Right ventricle myocardium inferior (tissue), 1 donor: ENCODE data around the gene CST3. TPM values are rescaled to one million over a fixed set of nuclear protein-coding genes. Genes with fewer than 3 reads are reported as not detected.

Experiments used
- ATAC-seq: fragments of 200-7000 bp; cut with Tn5 transposase; one replicate; pipeline ENCODE4 v1.9.1; 2020; ENCODE audit warnings: mild to moderate bottlenecking, moderate library complexity
- DNase-seq: peaks from one replicate; pipeline ENCODE4 v3.0.0; 2021; ENCODE audit errors: missing footprints
- intact Hi-C: fragments of 100-400 bp; cut with DNase I; formaldehyde crosslinking; loops from one replicate; pipeline ENCODE4 v1.11.0; 2022
- total RNA-seq: library from RNA; stranded (reverse); fragmentation: NEBNext Ultra II Directional; extraction: Animal tissue kit (Norgen Biotek cat#: 25700); gene quantifications from one replicate; pipeline ENCODE4 v1.2.1, GENCODE V29; 2021
- donor health status: DM: no; HTN: yes; CAD: no; lungs with severe emphysema.

CST3 gene
- total RNA-seq, 1 donor from 2014 or later: 1,033 TPM

DNA sequence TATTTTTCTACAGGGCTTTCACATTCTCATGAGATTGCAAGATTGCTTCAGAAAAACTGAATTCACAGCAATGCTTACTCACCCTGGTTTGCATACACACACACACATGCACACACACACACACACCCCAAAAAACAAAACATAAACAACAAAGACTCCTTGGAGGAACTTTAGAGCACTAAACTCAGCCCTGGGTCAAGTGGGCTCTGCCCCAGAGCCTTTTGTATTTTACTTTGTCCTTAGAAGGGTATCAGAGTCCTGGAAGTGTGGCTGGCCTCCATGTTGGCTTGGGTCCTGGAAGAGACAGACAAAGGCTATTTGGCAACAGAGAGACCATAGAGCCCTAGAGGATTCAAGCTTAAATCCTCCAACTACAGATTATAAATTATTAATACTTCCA, 24.1 kb downstream of the CST3 start:
- intact Hi-C loops: no loop called here
- DNase-seq (peak; percentile 58), ATAC-seq (peak; percentile 80)

DNA sequence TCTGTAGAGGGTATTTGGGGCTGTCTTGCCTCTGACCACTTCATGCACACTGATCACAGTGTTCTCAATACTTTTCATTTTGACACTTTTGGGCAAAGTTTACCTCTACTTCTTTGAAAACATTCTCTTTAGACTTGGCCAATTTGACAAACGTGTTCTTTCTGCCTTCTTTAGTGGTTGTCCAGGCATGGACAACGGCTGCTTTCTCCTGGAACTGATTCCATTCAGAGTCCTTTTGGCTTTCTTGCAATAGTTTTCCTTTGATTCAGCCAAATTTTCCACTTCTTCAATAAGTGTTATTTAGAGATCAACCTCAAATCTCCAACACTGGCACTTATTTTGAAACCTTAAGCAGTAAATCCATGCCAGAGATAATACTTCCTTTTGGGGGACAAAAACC, 25.4 kb downstream of the CST3 start:
- intact Hi-C loops: no loop called here

DNA sequence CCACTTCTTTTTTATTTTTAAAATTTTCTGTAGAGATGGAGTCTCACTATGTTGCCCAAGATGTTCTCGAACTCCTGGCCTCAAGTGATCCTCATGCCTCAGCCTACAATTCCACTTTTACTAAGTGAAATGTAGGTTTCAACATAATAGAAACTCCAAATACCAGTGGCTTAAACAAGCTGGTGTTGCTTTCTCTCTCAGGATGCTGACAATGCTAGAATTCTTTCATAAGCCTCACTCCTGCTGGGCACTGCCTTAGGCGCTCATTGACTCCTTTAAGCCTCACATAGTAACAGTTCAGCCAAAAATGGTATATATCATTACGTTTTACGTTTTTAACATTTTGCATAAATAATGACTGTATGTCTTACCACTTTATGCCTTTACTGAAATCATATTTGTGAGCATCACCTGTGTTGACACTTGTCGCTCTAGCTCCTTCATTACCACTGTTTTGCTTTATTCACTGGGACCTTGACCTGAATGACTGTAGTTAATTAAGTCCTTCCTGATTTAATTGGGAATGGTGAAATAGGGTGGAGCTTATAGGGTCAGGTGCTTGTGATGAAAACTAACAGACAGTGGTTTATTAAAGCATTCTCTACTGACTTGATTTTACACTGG, 28.2 kb downstream of the CST3 start:
- ATAC-seq: no peak
- DNase-seq: no peak
- intact Hi-C loops: no loop called here

More for the DNA sequence above, 25.4 kb downstream of the CST3 start:
- ATAC-seq (no peak), DNase-seq (no peak)

DNA sequence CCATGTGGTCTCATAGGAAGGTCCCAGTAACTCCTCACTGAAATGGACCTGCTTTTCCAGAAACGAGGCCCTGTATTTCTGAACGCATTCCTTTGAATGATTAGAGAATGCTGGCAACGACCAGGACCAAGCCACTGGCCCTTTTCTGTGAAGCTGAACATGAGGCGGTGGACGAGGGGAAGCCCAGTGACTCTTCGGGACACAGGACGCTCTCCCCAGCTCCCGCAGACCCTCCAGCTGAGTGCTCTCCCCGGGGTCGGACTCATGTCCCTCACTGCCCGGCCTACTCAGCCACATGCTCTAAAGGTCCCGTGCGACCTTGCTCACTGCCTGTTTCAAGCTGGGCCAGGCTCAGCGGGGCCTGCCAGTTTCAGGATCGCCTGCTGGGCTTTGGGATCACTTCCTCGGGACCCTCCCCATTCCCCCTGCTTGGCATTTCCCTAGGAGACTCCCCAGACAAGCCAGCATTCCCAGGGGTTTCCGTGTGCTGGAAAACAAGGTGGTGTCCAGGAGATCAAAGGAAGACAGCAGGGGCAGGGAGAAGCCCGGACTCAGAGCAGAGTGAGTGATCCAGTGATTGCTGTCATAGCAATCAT, 29.4 kb downstream of the CST3 start:
- ATAC-seq: no peak
- no peak for DNase-seq

DNA sequence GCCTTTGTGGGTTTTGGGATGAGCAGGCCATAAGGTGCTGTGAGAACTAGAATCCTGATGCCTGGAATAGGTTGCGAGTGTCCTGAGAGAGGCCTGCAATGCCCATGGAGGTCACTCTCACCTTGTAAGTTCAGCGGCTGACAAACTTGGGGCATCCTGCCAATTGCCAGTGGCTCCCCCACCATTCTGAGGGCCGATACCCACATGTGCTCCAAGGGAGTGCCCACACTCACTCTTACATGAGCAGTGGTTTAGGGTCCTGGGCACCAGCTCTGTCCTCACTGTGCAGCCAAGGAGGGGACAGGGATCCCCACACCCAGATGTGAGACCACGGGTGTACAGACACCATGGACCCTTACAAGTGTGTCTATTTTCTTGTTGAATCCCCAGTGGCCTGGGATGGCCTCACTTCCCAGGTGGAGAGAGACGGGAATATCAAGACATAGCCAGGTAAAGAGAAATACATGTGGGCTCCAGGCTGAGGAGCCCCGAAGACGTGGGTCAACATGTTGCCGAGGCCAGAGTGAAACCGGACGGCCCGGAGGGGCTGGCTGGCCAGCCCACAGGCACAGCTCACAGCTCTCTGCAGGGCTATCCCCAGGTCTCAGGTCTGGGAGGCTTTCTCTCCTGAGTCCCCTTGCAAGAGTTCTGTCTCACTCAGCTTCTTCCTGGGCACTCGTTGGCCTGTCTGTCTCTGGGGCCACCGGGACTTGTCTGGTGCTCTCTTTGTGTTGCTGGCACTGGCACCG, 30.1 kb downstream of the CST3 start:
- intact Hi-C loops: loop anchor here (2.0 kb wide), 1 partner anchor 165 kb away; no protein-coding TSS in a partner anchor
- DNase-seq (no peak), ATAC-seq (no peak)

More for the DNA sequence above, 29.4 kb downstream of the CST3 start:
- intact Hi-C loops: no loop called here

DNA sequence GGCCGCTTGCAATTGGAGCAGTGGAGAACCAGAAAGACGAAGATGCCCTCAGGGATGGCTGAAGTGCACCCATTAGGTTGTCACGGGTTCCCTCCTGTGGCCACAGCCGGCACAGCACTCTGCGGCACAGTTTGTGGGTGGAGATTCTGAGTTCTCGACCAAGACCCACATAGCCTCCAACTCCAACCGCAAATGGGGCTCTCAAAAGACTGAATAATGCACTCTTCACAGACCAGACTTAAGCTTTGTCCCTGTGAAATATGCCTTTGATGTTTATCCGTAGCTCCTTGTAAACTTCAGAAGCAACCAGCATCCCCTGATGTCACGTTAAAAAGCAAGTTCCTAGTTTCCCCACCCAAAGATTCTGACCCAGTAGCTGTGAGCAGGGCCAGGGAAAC, 31.1 kb downstream of the CST3 start:
- peak; percentile 83 for DNase-seq
- intact Hi-C loops: loop anchor here (2.0 kb wide), 1 partner anchor 164 kb away; no protein-coding TSS in a partner anchor
- ATAC-seq: peak; percentile 85

DNA sequence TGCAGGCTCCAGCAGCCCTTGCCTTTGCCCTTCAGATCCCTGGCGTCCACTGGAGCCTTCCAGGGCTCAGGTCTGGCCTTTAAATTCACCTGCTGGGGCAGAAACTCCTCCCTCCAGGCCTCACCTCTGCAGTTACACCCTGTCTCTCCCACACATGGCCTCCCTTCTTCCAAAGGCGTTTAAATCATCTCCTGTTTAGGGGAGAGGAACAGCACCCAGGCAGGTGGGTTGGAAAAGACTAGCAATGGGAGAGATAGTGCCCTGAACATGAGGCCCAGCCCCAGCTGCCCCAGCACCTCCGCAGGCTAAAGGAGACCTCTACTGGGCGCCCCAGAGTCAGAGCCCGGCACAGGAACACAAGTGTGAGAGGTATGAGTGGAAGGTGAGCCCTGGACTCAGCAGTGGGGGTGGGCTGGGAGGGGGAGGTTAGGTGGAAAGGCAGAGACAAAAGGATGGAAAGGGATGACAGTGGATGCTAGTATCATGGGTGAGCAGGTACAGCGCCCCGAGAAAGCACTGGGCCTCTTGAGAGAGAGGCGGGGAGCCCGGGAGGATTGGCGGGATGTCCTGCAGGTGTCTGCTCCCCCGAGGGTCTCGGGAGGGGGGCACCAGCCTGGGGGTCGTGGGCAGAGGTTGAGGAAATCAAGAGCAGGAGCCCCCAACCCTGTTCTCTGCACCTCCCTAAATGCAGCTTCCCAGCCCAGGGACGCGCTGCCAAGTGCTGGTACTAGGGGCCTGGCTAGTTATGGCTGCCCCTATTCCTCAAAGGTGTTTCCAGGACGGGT, 31.7 kb downstream of the CST3 start, which contains the start of gene CST9:
Gene CST9, minus strand, starts transcription at position 51 of the 785 bp plus-strand sequence. CDS start 53 bp downstream, outside the sequence.
- DNase-seq: no peak
- intact Hi-C loops: loop anchor here (2.0 kb wide), 1 partner anchor 163 kb away; no protein-coding TSS in a partner anchor
- ATAC-seq: no peak

DNA sequence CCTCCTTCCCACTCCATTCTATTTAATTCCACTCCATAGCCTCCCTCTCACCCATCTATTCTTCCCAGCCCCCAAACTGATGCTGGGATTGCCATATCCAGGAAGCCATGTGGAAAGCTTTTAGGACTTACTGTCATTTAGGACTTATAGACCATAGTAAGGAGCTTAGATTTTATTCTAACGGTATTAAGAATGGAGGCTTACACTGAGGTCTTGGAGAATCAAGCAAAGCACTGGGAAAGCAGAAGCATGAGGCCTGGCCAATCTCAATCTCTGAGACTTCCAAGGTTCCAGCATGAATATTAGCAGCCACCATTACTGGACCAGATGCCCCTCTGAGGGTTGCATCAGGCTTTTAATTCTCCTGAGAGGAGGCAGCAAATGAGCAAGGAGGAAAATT, 33.4 kb downstream of the CST3 start:
- intact Hi-C loops: no loop called here
- ATAC-seq: no peak
- no peak for DNase-seq

DNA sequence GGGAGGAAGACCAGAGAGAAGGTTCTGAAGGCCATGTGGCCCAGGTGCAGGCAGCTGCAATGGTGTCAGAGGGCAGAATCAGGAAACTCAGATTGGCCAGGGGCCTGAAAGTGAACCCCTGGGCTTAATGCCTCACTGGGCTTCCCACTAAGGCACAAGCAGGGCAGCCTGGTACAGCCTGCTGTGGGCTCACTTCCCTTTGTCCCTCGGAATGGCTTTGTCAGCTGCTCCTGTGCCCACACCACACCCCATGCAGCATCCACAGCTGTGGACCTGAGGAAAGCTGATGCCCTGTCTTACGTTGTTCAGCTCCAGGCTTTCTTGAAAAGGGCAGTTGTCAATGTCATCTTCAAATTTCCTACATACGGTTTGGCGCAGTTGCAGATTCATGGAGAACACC, 34.4 kb downstream of the CST3 start:
- intact Hi-C loops: no loop called here
- ATAC-seq (peak; percentile 44), DNase-seq (no peak)

DNA sequence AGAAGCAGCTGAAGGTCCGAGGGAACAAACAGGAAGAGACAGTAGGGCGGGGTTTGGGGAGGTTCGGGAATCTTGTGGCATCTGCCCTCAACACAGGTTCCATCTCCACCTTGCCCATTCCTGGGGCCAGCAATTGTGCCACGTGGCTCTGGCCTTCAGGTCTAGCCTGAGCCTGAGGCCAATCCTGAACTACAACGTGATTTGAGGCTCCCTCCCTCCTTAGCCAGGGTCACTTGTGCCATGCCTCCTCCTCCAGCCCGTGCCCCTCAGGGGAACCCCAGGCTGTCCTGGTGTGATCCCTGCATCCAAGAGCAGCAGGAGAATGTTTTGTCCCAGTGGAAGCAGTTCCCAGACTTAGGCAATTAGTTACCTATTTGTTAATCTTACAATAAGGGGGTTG, 35.1 kb downstream of the CST3 start:
- ATAC-seq: no peak
- DNase-seq: no peak
- intact Hi-C loops: no loop called here

DNA sequence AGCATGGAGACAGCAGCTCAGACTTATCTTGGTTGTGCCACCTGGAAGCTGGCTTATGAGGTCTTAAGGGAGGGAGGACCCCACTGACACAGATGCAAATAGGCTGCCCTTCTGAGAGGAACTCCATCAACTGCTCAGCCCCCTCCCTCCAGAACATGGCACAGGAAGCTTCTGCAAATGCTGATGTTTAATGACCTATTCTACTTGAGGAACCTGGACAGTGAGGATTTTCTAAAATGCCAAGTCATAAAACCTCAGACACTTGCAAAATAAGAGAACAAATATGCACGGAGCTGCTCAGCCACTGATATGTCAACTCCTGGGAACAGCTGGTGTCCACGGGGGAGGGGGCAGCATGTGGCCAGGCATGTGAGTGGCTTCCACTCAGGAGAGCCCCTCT, 35.5 kb downstream of the CST3 start:
- ATAC-seq (no peak), DNase-seq (no peak)
- intact Hi-C loops: no loop called here

DNA sequence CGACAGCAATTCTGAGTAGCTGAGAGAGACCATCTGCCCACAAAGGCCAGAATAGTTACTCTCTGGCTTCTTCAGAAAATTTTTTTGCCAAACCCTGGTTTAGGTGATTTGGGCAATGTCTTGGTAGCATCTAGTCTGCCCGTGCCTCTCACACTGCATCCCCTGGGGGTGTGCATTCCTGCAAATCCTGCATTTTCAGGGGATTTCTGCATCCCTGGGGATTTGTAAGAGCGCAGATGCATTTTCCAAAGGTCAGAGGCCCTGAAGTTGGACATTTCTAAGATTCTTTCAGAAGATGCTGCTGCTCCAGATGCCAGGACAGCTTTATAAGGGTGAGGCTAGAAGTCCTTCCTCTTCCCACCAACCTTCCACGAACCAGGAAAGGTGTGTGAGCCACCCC, 36.0 kb downstream of the CST3 start:
- DNase-seq (no peak), ATAC-seq (no peak)
- intact Hi-C loops: no loop called here

DNA sequence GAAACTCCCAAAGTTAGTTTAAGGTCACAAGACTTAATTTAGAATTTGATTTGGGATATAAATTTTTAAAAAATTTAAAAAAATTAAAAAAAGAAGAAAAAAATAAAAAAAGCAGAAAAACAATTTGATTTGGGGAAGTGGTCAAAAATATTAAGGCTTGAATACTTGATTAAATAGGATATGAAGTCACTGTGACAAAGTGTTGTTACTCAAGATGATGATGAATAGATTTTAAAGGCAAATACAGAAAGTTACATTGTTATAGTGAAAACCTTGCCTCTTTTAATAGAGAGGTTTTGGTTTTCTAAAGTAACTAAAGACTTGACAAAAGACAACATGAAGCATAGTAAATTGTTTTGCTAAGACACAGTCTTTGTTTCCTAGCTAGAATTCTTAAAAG, 39.3 kb downstream of the CST3 start:
- DNase-seq (no peak), ATAC-seq (no peak)
- intact Hi-C loops: no loop called here

DNA sequence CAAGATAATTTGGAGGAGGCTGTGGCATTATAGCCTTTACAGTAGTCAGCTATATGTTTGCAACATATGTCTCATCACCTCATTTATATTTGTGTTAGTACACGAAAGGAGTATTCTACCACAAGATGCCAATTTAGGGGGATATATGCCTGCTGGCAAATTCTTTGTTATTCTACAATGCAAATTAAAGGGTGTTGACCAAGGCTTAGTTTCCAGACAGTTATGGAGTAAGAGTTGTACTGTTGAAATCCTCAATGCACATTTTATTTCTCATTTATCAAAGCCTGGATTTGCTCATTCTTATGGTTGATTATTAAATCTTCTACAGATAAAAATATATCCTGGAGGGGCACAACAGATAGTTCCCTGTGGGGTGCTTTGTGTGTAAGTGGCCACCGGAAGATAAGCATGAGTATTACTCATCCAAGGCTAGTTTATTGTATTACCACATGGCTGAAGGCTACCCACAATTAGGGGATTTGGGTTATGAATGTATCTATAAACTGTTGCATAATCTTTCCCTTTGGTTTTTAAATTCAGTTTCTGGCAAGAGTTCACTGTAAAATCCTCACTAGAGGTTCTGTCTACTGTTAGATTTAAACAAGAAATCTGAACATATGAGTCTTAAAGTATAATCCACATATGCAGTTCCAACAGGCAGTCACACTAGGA, 41.0 kb downstream of the CST3 start:
- intact Hi-C loops: no loop called here
- ATAC-seq: no peak

DNA sequence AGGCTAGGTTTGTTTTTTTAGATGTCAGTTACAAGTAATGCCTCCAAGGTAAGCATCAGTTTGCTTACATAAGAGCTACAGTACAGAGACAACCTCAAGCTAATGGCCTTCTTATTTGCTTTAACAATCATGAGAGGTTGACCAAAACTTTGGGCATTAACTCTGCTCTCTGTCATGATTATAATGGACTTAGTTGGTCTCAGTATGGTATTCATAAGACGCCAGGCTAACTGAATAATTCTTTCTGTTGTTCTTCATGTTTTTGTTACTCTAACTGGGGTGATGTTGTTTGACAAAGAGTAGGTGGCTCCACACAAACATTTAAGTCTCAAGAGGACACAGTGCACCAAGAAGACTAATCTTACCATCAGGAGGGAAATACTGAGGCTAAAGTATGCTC, 41.8 kb downstream of the CST3 start:
- ATAC-seq (no peak), DNase-seq (no peak)
- intact Hi-C loops: no loop called here

More for the DNA sequence above, 41.0 kb downstream of the CST3 start:
- no peak for DNase-seq

DNA sequence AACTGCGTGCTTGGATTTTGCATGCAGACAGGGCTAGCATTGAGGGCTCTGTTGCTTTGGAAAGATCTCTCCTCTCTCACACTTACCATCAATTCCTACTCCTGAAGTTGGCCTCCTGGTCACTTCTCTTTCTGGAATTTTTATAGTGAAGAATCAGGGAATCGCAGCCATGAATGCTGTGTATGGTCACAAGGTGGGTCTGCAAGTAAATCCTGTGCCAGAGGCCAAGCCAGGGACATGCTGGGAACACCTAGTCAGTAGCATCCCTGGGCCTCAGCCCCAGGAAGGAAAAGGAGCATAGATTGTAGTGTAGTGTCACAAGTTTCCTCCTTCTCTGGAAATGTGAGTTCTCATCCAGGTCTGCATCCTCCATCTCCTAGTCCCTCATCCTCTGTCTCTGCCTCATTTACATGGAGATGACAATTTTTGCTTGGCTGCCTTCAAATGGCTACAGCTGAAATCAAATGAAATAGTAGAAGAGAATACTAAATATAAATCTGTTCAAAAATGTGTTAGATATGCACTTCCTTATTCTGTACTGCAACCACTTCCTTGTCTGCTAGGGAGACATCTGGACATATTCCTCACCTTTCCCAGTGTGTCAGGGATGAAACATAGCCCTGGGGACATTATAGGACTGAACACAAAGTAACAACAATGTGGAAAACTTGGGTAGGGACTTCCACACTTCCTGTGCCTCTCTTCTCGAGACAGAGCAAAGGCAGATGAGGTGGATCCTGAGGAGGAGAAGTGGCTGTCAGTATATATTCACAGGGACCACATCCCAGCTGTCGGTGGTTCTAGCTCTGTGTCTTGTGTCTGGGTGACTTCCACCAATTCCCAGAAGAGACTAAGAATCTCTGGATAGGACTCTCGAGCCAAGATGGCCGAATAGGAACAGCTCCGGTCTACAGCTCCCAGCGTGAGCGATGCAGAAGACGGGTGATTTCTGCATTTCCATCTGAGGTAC, 49.0 kb downstream of the CST3 start:
- DNase-seq (no peak), ATAC-seq (no peak)
- intact Hi-C loops: no loop called here

DNA sequence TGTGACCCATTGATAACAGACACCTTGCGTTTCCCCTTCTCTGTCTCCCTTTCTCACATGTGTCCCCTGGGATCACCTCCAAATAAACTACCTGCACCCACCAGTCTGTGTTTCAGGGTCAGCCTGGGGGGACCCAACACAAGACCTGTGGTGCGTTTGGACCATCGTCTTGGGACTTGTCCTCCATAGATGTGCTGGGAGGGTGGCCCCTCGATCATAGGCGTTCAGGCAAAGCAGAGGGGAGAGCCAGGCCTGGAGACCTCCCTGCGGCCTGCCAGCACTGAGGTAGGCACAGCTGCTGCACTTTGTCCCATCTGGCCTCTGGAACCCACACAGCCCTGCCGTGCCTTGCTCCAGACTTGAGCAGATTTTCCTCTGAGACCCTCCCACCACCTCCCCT, 50.1 kb downstream of the CST3 start:
- intact Hi-C loops: no loop called here
- ATAC-seq (no peak), DNase-seq (no peak)
